ENCODE data around the gene GRAP2.

GRAP2 gene

DNA sequence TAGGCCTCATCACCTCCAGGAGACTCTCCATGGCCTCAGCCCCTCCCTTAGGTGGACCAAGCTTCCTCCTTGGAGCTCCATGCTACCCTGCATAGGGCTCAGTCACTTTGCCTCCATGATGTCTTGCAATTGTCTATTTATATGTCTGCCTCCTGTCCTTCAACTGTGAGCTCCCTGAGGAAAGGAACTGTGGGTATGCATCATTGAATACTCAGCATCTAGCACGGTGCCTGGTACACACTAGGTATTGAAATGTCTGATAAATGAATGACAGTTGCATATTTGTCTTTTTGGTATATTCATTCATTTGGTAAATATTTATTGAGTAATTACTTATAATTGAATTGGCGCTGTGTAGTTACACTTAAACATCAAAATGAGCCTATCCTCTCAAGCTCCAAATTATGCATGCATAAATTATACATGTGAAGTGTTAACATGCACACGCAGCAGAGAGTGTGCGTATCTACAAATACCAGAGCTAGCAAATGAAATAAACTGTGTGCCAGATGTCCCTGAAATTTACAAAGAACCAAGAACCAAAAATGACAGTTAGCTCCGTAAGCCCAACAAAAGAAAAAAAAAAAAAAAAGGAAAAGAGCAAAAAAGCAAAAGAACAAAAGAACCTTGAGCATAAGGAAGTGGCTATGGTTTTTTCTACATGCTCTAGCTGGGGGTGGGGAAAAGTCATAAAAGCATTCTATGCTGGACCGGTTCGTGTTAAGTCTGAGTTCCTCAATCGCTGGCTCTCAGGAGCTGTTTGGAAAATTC, 25.2 kb downstream of the GRAP2 start:
- DNase-seq (ENCODE audit: low read depth): no peak

DNA sequence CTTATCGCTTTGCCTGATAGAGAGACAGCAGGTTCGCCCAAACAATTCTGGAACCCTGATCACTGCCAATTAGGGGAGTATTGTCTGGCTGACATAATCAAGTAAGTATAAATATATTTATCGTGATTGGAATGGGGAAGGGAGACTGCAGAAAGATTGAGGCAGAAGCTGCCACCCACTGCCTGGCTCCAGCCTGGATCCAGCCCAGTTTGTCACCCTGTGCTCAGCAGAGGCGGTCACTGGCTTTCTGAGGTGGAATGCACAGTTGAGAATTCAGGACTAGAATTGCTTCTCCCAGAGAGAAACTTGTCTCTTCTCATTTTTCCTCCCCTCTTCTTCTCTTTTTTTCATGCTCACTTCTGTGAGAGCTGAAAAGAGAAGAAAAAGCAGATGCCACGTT, 25.9 kb downstream of the GRAP2 start:
- DNase-seq (ENCODE audit: low read depth): no peak

DNA sequence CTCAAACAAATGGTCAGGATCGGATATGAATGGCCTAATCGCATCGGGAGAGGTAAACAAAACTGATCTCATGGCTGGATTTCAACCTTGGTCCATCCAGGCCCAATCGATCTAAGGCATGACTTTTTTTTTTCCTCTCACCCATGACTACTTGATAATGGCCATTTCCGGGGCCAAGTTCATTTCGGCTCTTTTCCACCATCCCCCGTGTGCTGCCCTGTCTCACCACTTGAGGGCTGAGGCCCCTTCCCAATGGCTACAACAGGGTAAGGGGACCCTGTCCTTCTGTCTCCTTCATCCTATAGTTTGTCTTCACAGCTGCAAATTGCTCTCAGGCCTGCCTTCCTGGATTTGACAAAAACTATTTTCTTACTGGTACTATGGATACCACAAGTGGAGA, 26.7 kb downstream of the GRAP2 start:
- DNase-seq (ENCODE audit: low read depth): no peak

DNA sequence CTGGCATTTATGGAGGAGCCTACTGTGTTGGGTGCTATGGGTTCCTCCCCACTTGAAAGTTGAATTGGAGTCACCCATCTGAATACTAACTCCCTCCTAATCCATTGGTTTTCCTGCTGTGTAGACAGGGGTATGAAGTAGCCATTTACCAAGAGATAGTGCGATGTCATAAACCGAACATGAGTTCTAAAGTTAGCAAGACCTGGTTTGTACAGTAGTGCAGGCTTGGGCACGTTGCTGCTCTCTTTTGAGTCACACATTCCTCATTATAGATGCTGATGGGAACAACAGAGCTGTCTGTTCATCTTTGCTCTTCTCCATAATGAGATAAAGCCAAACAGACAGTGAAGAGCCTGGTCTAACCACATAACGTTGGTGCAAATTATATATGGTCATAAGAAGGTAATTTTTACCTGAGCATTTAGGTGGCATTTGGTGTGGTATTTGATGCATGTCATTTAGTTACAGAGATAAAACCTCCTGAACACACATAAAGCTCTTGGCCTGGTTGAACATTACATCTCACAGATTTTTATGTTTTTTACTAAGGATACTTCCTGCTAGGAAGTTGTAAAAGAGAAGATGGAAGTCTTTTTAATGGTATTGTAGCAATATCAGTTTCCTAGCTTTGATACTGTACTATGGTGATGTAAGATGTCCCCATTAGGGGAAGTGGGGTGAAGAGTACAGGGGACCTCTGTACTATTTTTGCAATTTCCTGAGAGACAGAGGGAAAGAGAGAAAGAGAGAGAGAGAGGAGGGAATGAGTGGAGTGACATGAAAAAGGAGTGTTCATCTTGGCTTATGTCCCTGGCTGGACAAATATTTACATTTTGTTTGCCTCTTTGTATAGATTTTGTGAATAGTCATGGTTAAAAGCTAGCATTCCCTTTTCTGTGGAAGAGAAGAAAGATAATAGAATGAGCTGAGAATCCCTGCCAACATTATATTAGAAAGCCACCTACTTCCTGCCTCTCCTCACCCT, 27.9 kb downstream of the GRAP2 start:
- no peak for DNase-seq (ENCODE audit: low read depth)

DNA sequence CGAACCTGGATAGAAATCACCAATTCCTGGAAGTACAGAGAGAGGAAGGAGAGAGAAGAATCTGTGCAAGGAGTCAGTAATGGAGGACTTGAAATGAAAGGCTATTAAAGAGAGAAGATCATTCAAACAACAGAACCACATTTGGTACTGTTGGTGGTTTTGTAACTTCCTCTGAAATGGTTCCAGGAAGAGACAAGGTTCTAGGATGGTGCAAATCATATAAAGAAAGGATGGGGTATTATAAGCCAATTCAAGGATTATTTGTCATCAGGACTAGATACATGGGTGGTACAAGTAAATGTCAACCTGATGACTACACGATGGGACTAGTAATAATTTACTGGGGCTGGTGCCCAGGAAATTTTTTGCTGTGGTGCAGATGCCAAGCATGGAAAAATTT, 30.4 kb downstream of the GRAP2 start:
- DNase-seq (ENCODE audit: low read depth): no peak

DNA sequence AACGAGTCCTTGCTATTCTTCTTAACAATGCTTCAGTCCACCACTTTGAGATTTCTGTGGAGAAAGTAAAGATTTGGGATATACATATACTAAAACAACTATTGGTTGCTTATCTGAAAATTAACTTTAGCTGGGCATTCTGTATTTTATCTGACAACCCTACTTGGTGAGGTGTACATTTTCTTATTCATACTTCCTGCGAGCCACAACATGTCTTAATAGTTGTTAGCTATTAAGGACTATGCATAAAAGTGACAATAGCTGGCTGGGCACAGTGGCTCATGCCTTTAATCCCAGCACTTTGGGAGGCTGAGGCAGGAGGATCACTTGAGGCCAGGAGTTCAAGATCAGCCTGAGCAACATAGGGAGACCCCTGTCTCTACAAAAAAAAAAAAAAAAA, 31.3 kb downstream of the GRAP2 start:
- no peak for DNase-seq (ENCODE audit: low read depth)

DNA sequence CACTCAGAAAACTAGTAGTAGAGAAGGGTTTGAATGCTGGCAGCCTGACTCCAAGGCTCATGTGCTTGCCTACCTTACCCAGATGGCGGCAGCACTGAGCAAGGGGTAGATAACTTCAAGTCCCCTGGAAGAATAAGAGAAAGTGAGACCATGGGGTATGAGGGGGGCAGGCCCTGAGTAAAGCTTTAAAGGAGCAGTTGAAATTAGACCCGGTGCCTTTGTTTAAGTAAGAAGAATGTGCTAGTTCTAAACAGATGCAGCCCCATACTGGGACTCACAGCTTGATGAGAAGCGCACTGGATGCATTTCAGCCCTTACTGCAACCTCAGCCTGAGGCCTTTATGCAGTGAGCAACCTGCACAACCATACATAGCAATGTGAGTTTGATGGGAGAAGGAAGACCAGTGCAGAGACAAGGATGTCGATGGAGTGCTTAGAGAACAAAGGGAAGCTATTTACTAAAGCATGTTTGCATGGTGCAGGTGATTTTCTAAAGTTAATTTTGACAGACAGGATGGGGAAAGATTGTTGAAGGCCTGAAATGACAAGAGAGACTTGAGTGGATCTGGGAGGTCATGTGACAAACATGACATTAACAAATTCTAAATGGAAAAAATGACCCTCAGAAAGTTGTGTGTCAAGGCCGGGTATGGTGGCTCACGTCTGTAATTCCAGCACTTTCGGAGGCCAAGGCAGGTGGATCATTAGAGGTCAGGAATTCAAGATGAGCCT, 32.2 kb downstream of the GRAP2 start:
- peak; percentile 52 for DNase-seq (ENCODE audit: low read depth)

DNA sequence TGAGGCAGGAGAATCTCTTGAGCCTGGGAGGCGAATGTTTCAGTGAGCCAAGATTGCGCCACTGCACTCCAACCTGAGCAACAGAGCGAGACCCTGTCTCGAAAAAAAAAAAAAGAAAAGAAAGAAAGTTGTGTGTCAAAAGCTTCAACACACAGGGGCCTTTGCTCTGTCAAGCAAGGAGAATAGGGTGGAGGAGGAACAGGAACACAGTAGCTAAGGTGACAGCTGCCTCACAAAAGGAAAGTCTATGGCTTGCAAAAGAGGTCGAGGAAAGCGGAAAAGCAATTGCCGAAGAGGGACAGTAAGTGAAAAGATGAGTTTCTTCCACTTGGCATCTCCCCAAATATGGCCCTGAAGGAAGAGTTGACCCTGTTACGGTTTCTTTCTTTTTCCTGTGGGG, 32.9 kb downstream of the GRAP2 start:
- DNase-seq (ENCODE audit: low read depth): no peak

DNA sequence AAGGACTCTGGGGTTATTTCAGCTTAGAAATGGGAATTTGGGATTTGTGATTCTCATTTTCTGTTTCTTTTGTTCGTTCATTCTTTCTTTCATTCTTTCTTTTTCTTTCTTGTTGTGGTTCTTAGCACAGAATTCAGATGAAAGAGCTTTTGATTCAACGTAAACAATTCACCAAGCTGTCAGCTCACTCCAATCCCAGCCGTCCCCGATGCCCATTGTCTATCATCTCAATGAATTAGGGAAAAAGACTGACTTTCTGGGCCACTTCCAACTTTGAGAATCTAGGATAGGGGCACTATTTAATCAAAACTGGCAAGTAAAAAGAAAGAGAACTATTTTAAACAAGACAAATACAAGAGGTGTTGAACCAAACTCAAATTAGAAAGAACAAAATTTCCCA, 34.2 kb downstream of the GRAP2 start:
- DNase-seq (ENCODE audit: low read depth): no peak

DNA sequence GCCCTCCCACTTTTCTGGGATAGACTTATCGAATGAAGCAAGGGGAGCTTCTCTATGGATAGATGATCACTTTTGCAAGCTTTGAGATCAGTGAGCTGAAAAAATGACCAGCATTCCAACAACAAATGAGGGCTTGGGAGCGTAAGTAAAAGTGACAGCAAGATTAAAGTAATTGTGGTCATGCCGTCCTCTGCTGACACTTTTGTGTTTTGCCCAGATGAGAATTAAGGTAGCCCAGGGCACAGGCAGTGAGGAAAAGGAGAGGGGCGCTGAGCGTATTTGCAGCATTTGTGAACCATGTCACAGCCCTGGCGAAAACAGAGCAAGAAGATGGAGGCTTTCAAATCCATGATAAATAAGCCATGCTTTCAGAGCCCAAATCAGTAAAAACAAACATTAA, 34.7 kb downstream of the GRAP2 start:
- DNase-seq (ENCODE audit: low read depth): no peak

DNA sequence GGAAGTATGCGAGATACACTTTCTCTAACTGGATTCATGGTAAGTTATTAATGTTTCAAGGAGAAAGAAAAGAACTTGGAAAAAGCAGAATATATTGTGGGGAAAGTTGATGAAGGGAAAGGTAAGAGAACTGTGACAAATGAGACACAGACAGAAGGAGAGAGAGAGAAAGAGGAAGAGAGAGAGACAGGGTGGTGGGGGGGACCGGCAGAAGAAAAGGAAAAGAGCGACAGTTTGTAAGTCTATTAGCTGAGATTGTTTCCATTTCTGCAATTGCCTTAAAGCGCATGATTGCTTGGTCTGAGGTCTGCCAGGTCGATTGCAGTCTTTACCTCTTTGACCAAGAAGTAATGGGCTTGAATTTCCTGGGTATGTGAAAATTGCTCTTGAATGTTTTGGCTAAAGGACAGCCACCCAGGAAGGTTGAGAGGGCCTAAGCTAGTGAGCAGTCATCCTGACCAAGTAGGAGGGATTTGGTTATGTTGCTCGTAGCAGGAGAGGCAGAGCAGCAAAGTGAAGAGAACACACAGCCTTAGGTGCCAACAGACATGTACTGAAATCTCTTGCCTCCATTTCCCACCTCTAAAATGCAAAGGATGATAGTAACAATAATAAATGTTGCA, 35.8 kb downstream of the GRAP2 start:
- no peak for DNase-seq (ENCODE audit: low read depth)

DNA sequence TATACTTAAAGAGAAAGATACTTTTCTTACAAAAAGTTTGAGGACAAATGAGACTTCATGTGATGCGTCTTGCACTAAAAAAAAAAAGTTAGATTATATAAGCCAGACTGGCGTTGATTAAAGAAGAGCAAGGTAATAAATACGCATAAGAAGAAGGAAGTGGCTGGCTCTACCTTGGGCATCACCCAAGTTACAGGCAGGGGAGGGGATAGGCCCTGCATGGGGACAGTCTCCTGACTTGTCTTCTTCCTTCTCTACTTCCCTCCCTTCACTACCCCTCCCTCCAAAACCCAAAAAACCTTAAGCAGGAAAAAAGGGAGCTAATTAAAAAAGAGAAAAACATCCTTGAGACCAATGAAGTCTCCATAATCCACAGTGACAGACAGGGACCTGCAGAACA, 37.0 kb downstream of the GRAP2 start:
- no peak for DNase-seq (ENCODE audit: low read depth)

DNA sequence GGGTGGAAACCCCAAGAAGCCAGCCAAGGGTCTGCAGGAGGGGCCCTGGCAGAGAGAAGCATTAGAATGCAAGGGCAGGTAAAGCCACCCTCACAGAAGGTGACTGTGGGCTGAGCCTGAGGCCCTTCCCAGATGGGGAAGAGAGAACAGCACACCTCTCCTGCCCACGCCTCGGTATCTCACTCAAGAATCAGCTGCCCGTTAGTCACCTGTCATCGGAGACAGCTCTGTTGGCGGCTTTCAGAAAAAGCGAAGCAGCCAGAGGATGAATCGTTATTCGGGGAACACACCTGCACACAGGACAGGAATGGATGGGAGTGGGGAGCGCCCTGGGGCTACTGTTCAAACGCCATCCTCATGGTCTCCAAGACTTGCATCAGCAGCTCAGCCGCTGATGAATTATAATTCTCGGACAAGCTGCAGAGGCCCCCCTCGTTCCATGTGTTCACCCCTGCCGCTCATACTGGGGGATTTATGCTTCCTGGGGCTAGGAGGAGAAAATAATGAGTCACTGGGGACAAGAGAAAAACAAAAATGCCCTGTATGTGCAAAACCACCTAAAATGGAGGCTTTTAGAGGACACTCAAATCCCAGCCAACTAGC, 37.7 kb downstream of the GRAP2 start:
- DNase-seq (ENCODE audit: low read depth): no peak

DNA sequence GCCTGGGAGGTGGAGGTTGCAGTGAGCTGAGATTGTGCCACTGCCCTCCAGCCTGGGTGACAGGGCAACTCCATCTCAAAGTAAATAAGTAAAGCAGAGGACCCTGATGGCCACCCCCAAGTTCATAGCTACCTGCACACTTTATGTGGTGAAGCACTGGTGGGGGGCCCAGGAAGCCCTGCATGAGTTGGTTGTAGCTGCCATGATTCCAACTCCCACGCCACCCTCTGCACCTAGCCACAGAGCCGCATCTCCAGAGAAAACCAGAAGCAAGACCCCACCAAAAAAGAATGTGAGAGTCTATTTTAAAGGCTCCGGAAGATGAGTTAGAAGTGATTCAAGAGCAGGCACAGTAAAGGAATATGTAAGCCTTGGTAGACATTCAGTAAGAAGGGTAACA, 38.9 kb downstream of the GRAP2 start:
- DNase-seq (ENCODE audit: low read depth): no peak

DNA sequence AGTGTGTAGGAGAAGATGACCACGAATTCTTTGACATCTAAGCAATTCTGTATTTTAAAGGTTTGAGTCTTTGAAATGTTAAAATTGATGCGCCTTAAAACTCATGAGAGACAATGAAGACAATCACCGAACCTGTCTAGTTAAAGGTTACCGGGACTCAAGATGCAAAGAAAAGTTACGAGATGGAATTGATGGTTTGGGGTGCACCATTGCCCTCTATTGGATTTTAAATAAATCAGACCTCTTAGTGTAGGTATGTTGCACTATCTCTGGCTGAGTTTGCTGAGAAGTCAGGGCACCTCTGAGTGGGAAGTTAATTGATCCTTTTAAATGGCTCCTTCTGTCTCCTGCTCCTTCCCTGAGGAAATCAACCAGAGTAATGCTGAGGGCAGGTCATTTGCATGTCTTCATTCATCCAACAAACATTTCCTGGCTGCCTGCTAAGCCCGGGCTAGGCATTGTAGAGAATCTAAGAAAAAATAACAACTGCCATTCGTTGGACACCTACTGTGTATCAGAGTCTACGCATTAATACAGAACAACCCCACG, 39.9 kb downstream of the GRAP2 start:
- DNase-seq (ENCODE audit: low read depth): no peak

DNA sequence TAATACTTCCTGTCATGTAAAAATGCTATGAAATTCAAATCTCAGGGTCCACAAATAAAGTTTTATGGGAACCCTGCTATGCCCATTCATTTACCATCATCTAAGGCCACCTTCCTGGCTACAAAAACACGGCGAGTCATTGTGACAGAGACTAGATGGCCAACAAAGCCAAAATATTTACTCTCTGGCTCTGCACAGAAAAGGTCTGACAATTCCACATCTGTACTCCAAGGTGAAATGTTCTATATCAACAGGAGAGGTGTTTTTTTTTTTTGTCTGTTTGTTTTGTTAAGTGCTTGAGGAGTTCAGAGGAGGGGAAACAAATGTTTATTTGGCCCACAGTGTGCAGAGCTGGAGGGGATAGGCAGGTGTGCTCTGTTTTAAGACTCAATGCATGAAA, 40.7 kb downstream of the GRAP2 start:
- no peak for DNase-seq (ENCODE audit: low read depth)

DNA sequence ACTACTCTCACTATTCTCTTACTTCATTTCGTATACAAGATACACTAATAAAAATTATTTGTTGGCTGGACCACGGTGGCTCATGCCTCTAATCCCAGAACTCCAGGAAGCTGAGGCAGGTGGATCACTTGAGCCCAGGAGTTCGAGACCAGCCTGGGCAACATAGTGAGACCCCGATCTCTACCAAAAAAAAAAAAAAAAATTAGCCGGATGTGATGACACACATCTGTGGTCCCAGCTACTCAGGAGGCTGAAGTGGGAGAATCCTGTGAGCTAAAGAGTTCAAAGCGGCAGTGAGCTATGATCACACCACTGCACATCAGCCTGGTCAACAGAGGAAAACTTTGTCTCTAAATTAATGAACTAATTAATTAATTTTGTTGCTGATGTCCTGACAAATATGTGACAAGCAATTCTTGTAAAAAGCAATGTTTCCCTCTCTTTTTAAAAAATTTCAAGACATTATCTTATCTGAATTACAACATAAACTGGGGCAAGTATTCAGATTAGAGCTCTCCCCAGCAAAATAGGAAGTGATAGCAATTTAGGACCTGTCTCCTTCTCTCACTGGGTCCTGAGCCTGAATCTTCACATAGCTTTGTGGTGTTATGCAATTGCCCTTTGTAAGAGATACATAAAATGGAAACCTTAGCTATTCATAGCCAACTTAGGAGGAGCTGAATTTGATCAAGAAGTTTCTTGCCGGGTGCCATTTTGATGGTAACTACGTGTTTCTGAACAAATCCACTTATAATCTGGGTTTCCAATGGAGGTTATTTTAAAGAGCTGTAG, 41.8 kb downstream of the GRAP2 start:
- DNase-seq (ENCODE audit: low read depth): no peak

DNA sequence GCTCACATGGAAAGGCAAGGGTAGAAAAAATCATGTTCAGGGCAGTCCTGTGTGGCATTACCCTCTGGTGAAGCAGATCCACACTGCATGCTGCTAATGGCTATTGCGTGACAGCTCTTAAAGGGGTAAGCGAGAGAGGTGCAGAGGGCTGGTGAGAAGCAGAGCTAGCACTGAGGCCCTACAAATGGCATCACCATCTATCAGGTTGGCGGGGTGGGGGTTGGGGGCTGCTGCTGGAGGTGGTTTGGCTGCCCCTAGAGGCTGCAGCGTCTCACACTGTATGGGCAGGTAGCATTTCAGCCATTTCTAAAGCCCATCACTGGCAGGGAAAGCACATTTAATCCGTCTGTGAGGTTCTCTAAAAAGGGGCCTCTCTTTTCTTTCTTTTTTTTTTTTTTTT, 42.5 kb downstream of the GRAP2 start:
- no peak for DNase-seq (ENCODE audit: low read depth)

DNA sequence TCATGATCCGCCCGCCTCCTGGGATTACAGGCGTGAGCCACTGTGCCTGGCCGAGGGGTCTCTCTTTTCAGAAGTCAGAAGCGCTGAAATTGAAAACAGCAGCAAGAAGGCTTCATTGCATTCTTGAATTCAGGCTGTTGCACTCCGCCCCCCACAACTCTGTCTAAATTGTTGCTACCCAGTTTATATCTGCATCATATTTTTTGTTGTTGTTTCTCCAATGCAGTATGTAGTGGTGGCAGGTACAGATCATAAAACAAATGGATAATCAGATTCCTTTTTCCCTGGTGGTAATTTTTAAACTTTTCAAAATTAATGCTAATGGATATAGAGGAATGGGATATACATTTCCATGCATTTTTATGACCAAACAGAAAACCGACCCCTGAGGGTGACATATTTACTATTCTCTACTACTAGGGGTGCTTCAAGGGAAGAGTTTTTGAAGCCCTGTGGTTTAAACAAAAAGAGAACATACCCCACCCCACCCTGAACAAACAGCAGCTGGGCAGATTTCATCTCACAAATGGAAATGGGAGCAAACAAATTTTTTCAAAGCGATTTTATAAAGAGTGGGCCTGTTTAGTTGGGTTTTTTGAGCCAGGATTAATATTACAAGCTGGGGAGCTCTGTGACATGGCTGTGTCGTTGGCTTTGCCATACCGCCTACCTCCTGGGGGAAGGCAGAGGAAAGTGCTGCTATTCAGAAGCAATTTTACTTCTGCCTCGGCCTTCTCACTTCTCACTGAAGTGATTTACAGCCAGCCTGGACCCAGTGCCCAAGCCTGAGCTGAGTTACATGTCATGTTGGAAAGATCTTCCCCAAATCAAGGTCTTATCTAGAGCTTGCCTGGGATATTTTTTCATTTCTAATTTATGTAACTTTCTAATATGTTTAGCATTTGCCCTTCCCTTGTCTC, 43.3 kb downstream of the GRAP2 start:
- DNase-seq (ENCODE audit: low read depth): no peak

DNA sequence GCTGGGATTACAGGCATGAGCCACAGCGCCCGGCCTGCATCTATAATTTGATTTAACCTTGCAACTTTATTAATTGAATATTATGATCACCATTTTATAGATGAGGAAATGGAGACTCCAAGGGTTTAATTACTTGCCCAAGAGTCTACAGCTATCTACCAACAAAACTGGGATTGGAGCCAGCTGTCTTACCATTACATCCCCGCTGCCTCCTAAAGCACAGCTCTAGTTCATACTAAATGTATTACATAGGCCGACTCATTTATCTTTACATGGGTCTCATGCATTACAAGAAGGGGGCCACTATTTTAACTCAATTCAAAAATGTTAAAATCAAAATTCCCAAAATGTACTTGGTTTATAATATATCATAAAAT, 45.2 kb downstream of the GRAP2 start:
- DNase-seq (ENCODE audit: low read depth): no peak

All from activated T-cell treated with anti-CD3 and anti-CD28 coated beads for 1 hour (primary cell).